Stimulated activated CD8-positive, alpha-beta memory T cell treated with anti-CD3 and anti-CD28 coated beads, Interleukin-7, amount 100 ng/mL, for 1 hour (primary cell): ENCODE measurements around the gene GLA.

ENCODE experiments used
- DNase-seq, 2 donors: peaks; one replicate each; pipeline ENCODE4 v3.0.0-alpha.2; 2020; ENCODE audit warnings: low read depth in 2 of 2

GLA gene

GRCh38 chrX:101407748-101408531 lies at the start of gene GLA, which contains the start of gene HNRNPH2:
Gene GLA (minus strand): TSS chrX:101407925. CDS start chrX:101407903, 22 bp downstream.
Gene HNRNPH2 (plus strand): TSS chrX:101408222. CDS start chrX:101411989, 3,767 bp downstream.
- peak; percentile 68 to 70 for DNase-seq

- DNase-seq = no peak
Observed at GRCh38 chrX:101452056-101452455, 44.3 kb upstream of the GLA start.

DNA sequence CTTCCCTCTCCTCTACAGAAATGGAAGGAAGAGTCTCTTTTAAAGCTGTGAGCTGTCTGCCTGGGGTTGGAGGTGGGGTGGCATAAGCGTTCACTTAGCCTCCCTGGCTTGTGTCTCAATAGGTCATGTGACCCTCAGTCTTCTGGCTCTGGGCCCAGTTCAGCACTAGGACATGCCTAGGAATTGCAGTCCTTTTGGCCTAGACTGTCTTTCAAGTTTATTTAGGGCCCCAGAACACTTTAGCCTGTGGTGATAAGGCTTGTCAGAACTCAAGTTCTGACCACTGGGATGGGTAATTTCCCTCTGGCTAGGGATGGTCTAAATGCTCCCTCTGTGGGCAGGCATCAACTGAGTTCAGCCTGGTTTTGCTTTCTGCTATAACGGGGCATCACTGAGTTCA lies 43.2 kb upstream of the GLA start:
- DNase-seq = no peak

DNA sequence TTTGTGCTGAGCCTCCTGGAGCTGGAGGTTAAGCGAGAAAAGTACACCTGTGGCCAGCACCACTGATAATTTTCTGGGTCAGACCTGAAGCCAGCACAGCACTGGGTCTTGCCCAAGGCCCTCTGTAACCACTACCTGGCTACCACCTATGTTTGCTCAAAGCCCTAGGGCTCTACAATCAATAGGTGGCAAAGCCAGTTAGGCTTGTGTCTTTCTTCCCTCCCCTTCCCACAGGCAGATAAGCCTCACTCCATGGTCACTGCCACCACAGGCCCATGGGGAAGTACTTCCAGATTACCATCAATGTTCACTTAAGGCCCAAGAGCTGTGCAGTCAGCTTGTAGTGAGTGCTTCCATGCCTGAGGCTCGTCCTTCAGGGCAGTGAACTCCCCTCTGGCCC lies 42.4 kb upstream of the GLA start:
- DNase-seq = no peak

GRCh38 chrX:101449279-101449678 lies 41.6 kb upstream of the GLA start:
- no peak for DNase-seq

DNA sequence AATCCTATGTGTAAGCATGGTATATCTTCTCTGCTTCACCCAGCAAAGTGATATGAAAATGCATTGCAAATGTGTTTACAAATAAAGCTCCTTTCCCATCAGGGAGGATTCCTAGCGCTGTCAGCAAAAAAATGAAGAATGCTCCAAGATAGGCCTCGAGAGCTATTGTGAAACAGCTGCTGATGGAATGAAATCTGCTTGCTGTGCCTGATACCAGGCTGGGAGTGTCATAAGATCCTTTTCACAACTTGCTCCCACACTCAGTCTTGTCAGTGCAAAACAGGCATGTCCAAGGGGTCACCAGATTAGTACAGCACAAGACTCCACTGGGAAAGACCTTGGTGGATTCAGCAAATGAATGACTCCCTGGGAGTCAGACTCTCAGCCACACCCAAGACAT lies 34.4 kb upstream of the GLA start:
- no peak for DNase-seq

DNA sequence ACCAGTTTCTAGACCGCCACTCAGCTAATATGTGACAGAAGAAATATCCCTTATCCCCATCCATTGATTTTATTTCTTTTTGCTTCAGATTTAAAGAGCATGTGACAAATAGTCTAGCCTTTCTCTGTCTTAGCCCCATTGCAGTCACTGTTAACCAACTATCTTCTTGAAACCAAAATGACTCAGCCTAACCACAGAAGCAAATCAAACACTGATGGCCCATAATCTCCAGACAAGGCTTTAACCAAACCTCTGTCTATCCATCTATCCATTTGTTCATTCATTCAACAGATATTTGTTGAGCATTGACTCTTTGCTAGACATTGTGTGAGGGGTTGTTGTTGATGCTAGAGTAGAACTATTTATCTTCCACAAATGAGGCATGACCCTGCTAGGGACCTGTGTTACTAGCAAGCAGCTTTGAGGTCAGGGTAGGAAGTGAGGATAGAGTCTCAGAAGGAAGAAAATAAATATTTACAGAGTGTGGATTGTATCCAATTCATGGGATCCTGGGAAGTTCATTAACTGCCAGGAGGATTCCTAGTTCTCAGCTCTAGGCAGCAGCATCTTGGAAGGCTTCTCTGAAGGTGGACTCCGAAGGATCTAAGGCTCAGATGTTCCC lies 22.8 kb upstream of the GLA start:
- DNase-seq = no peak

- DNase-seq = no peak
Observed at GRCh38 chrX:101429934-101430333, 22.2 kb upstream of the GLA start.

GRCh38 chrX:101427954-101428353 lies 20.2 kb upstream of the GLA start:
- DNase-seq = no peak

DNA sequence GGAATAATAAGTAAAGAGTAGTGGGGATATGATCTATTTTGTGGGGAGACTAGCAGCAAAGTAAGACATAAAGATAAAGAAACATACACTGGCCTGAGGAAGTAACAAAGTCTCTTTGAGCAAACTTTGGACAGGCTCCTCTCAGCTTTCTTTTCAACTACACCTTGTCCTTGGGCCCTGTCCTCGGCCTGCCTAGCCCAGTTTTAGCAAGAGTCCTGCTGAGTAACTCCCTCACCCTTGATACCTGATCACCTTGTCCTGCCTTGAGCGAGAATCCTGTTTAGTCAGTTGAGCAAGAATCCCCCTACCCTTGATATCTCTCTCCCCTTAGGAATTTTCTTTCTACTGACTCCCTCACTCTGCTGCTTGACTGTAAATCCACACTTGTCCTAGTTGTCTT lies 11.8 kb upstream of the GLA start:
- DNase-seq = no peak

GRCh38 chrX:101417981-101418841 lies 10.5 kb upstream of the GLA start:
- no peak for DNase-seq

GRCh38 chrX:101417190-101417589 lies 9.5 kb upstream of the GLA start:
- no peak for DNase-seq

GRCh38 chrX:101416691-101417090 lies 9.0 kb upstream of the GLA start:
- DNase-seq = no peak

DNA sequence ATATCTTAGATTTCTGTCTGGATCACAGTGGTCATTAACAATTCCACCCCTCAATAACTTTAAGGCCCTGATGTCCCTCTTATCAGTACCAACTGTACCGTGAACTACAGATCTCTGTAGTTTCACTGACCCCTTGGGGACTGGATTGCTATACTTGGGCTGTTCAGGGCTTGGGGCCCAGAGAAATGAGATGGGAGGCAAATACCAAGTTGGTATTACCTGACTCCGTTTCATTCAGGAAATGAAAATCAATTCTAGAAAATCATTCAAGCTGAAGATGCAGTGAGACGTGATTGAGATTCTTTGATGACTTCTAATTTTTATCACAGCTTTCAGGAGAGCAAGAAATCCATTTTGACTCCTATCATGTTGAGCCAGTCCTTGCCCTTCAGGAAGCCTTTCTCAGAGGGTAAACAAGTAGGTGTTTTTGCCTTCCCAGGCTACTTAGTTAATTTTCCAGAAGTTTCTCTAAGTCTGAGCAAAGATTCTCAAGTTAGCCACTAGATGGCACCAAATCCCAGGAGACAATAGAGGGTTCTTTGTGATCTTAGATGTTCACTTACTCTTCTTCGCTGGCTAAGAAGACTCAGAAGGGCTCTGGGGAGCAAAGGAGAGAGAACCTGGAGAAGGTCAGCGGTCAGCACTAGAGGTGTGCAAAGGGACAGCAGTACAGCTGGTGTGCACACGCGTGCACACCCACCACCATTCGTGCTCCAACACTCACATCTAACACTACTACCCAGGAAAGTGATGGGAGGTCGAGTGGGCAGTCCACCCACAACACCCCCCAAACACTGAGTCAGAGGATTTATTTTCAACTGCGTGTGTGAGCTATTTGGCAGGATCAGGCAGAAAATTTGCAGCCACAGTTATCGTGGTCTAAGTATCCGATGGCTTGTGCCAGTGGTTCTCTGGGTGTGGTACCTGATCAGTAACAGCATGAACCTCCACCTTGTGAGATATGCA lies 7.7 kb upstream of the GLA start:
- no peak for DNase-seq

DNA sequence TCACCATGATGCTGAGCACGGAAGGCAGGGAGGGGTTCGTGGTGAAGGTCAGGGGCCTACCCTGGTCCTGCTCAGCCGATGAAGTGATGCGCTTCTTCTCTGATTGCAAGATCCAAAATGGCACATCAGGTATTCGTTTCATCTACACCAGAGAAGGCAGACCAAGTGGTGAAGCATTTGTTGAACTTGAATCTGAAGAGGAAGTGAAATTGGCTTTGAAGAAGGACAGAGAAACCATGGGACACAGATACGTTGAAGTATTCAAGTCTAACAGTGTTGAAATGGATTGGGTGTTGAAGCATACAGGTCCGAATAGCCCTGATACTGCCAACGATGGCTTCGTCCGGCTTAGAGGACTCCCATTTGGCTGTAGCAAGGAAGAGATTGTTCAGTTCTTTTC lies 4.3 kb upstream of the GLA start:
- DNase-seq = no peak

DNA sequence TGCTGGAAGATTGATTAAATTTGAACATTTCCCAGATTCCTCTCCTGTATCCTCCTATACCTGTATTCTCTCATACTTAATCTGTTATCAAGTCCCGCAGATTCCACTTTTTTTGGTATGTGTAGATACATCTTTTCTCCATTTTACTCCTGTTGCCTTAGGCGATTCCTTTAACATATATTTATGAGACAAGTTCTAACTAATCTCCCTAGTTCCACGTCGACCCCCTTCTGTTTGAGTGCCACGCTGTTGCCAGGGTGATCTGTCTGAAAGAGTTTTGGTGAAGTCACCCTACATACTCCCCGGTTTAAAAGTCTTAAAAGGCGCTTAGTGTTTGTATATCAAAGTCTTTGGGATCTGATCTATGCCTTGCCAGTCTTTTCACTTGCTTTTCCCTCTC lies 2.7 kb upstream of the GLA start:
- no peak for DNase-seq

DNA sequence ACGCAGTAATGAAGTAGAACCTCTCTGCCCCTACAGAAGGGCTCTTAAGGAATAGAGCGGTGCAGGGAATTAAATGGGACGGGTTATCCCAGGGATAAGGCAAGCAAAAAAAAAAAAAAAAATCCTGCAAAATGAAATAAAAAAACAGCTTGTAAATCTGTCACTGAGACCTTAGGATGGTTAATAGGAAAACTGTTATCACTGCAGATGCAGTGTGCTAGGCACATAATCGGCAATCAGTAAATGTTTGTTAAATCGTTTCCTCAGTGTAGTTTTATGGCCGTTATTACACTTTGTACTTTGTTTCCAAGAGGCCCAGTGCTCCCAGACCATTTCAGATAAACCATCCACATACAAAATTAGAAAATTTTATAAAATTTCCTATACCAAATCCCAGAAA lies 1.3 kb upstream of the GLA start:
- DNase-seq = no peak

DNA sequence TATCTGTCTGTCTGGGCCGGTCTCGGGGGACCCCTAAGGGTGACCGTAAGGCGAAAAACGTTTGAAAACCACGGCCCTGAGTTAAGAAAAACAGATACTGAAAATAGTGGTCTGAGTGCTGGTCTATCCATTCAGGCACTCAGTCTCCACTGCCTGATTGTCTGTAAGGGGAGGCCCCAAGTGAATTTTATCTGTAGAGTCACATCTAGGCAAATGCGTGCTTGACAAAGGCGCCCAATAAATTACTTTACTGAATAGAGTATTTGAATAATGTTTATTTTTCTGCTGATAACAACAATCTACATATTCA lies 762 bp upstream of the GLA start:
- no peak for DNase-seq

GRCh38 chrX:101407167-101407747 lies 468 bp downstream of the GLA start:
- DNase-seq = no peak

DNA sequence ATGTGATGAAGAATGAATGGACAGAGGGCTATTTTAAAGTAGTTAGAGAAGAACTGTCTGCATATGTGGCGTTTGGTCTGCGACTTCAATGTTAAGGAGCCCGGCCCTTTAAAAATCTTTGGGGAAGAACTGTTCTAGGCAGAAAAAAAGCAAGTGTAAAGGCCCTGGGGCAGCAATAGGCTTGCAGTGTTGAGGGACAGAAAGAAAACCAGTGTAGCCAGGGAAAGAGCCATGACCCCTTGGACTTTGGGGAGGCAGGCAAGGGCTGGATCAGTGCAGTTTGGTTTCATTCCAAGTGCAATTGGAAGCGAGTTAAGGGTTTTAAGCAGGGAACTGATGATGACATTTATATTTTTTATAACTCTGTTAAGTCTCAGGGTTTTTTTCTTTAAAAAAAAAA lies 7.9 kb downstream of the GLA start:
- no peak for DNase-seq

- no peak for DNase-seq
Observed at GRCh38 chrX:101398694-101399093, 9.0 kb downstream of the GLA start.
